ENCODE results near the gene AP1M1.

AP1M1 gene

DNA sequence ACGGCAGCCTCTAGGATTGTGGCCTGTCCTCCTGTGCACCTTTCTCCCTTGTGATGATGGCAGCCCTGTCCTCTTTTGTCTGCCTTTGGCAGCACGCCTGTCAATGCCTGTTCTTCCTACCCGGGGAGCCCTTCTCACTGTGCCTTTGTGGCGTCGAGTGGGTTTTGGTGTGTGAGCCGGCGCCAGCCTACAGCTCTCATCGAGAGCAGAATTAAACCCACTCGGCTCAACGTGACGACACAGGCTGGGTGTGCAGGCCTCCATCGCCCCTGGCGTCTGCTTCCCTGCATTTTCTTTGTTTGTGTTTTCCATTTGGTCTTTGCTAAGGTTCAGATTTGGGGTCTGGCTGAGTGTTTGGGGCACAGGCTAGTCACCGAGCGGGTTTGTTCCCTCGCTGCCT is 34.4 kb downstream of the AP1M1 start:
- no peak for DNase-seq (ENCODE audit: low spot score)

- no peak for DNase-seq (ENCODE audit: low spot score)
Observed at GRCh38 chr19:16232568-16232967, 34.9 kb downstream of the AP1M1 start.

GRCh38 chr19:16233081-16233776 is 35.5 kb downstream of the AP1M1 start:
- DNase-seq (ENCODE audit: low spot score): no peak

- no peak for DNase-seq (ENCODE audit: low spot score)
Observed at GRCh38 chr19:16233836-16234551, 36.3 kb downstream of the AP1M1 start.

DNA sequence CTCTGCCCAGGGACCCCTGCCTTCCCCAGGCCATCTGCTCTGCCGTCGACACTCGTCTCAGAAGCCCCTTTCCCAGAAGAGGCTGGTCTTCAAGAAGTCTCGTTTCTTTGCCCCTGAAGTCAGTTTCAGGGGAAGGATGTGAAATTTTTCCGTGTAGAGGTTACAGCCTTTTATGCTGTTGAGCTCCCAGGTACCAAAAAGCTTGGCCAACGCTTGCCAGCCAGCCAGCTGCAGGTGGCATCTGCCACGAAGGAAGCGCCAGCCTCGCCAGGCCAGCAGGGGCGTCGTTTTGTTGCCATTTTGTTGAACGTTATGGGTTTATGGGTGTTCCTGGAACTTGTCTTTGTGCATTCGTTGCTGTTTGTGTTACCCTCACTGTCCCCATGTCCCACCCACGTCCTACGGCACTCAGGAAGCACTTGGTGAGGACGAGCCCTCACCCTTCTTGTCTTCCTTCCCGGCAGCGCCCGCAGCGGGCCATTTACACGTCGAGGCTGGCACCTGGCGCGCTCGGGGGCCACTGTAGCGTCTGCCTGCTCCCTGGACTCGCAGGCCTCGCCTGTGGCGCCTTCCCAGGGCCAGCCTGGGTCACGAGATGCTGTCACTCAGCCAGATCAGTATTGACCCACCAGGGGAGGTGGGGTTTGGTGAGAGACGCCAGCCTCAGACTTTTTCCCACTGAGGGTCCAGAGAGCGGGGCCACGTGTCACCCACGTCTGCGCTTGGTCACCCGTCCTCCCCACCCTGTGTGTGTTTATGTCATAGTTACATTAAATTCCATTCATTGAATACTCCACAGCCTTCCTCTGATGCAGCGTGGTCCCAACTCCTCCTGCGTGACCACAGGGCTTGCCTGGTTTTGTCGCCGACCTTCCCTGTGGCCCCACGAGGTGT is 37.1 kb downstream of the AP1M1 start:
- DNase-seq (ENCODE audit: low spot score): no peak

DNA sequence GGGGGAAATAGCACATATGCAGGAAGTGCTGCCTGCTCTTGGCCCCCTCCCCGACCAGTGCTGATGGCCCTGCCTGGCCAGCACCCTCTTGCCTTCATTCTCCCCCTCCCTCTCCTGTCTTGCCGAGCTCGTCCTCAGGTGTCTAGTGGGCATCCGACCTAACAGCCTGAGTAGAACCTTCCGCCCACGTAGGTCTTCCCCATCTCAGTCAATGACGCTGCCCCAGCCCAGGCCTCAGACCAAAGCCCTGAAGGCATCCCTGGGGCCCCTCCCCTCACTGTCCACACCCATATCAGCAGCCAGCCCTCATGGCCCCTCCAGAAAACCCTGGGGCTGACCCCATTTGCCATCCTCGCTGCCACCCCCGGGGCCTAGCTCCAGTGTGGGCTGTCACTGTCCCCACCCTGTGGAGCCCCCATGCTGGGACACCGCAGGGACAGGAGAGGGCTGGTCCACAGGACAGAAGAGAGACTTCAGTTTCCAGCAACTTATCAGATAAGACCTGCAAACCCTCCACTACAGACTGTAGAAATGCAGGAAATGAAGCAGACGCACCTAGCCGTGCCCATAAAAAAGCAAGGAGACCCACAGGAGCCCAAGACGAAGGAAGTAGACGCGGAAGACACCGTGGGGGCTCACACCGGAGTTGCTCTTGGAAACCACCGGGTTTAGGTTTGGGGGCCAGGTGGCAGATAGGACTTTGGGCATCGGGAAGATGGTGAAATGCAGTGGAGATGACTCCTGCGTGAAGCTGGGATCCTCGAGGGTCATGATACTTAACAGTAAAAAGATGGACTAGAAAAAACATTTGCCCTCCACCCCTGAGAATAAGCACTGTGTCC is 38.3 kb downstream of the AP1M1 start:
- DNase-seq (ENCODE audit: low spot score): no peak

DNA sequence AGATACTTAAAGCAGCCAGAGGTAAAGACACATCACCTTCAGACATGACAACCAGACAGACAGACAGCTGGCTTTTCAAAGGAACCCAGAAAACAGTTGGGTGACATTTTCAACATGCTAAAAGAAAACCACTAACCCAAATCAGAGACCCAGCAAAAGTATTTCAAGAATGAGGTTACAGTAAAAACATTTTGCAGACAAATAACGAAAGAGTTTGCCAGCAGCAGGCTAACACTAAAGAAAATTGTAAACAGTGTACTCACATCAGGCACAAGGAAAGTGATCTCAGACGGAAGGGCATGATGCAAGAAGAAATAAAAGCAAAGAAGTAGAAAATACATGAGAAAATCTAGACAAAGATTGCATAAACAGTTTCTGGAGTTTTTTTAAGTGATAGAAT is 46.4 kb downstream of the AP1M1 start:
- DNase-seq (ENCODE audit: low spot score): no peak

DNA sequence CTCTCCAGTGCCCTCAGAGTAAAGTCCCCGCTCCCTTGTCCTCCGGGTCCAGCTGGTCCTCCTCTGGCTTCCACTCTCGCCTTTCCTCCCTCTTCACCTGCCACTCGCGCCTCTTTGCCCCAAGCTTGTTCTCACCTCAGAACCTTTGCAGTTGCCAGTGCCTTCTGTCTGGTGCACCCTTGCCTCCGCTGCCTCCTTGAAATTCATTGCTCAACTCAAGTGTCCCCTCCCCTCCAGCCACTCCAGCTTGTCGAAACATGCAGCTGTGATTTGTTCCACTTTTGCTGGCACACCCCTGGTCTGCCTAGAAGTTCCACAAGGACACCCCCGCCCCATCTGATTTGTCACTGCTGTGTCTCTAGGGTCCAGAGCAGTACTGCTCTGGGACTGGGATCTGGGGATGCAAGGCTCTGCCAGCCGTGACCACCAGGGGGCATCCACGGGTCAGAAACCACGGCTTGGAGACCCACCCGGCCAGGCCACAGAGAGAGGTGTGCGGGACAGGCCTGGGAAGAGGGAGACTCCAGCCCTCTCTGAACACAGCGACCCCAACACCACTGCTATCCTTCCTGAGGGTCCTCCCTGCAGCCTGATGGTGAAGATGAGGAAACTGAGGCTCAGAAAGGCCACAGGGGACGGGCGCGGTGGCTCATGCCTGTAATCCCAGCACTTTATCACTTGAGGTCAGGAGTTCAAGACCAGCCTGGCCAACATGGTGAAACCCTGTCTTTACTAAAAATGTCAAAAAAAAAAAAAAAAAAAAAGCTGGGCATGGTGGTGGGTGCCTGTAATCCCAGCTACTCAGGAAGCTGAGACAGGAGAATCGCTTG is 49.9 kb downstream of the AP1M1 start:
- DNase-seq (ENCODE audit: low spot score): peak; percentile 85

- no peak for DNase-seq (ENCODE audit: low spot score)
Observed at GRCh38 chr19:16248380-16249023, 50.8 kb downstream of the AP1M1 start.

DNA sequence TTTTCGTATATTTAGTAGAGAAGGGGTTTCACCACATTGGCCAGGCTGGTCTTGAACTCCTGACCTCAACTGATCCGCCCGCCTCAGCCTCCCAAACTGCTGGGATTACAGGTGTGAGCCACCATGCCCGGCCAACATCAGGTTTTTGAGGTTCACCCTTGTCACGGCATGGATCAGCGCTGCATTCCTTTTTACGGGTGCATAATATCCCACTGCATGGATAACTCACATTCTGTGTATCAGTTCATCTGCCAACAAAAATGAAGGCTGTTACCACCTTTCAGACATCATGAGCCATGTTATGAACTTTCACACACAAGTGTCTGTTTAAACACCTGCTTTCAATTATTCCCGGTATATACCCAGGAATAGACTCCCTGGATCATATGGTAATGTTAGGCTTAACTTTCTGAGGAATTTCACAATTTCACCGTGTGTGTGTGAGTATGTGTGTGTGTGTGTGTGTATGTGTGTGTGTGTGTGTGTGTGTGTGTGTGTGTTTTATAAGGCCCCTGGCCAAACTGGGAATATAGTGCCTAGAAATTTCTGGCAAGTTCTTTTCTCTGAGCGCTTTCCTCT is 52.2 kb downstream of the AP1M1 start:
- DNase-seq (ENCODE audit: low spot score): no peak

DNA sequence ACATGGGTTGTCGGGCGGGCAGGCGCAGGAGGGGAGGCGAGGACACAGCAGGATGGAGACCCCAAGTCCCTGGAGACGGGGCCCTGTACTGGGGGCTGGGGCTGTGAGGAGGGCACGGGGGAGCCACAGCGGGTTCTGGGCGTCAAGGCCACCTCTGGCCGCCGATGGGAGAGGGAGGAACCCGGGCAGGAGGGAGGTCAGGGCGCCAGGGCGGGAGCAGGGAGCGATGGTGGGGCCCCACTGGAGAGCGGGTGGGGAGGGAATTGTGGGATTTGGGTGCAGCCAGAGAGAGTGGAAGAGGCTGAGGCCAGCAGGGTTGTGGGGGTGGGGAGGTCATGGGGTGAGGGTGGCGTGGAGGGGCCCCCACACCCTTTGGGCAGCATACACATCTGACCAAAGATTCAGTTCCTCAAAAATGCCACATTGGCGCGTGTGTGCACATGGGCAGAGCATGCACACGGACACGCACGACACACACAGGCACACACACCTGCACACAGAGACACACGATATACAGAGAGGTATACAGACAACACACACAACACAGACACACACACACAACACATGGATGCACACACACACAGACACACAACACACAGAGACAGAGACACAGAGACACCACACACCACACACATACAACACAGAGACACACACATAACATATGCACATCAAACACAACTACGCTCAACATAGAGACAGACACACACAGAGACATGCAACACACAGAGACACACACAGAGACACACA is 54.9 kb downstream of the AP1M1 start:
- peak; percentile 48 for DNase-seq (ENCODE audit: low spot score)

- DNase-seq (ENCODE audit: low spot score): no peak
Observed at GRCh38 chr19:16254851-16255408, 57.2 kb downstream of the AP1M1 start.

DNA sequence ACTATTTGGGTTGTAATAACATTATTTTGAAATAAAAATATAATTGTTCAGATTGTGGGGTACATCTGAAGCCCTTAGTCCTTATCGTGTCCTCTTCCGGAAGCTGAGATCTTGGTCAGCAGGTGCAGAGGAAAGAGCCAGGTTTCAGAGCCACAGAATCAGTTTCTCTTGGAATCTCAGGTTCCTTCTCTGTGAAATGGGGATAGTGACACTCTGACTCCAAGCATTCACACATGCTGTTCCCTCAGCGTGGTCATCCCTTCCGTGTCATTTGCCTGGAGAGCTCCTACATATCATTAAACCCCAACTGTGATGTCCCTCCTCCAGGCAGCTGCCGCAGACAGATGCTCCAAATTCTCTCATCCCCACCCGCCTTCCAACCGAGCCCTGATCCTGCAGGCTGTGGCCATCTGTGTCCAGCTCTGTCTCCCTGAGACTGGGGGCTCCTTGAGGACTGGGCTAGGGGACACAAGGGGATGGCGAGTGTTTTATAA is 59.8 kb downstream of the AP1M1 start:
- no peak for DNase-seq (ENCODE audit: low spot score)

- no peak for DNase-seq (ENCODE audit: low spot score)
Observed at GRCh38 chr19:16258440-16258903, 60.8 kb downstream of the AP1M1 start.

DNA sequence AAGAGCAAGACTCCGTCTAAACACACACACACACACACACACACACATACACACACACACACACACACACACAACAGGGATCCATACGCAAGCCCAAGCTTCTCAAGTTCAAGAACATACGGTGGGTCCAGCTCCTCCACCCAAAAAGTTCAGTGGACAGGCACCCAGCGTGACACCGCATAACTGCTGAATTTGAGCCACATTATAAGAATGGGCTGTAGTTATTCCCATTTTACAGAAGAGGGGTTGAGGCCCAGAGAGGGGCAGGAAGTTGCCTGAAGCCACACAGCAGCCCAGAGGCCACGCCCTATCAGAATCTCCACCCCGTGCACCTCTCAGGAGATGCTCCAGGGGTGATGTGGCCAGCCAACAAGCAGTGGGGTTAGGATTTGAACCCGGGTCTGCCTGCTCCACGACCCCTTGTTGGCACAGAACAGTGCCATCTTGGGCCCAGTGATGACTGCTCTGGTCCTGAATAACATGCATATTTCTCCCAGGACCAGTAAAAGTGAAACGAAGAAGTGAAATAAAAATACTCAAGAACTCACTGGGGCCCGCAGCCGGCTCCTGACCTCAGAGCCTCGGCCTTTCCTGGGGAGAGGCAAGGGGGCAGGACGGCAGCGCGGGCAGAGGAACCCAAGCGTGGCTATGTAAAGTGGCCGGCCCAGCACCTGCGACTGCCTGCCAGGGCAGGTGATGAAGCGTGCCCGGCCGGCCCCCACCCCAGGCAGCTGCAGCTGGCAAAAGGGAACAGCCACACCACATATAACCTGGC is 61.9 kb downstream of the AP1M1 start:
- DNase-seq (ENCODE audit: low spot score): peak; percentile 88

- DNase-seq (ENCODE audit: low spot score): peak; percentile 42
Observed at GRCh38 chr19:16260160-16260811, 62.6 kb downstream of the AP1M1 start.

DNA sequence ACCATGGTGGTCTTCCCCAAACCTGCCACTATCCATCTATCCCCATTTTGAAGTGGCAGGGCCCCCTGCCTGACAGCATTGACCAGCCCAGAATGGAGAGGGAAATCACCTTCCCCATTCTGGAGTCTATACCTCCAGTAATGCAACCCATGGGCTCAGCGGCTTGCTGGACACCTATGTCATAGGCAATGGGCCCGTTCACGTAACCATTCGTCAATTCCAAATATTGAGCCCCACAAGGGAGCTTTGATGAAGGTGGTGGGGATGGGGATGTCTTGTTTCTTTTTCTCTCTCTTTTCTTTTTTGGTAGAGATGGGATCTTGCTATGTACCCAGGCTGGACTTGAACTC is 63.1 kb downstream of the AP1M1 start:
- no peak for DNase-seq (ENCODE audit: low spot score)
